Suprapubic skin (tissue), 4 donors: Measurements from ENCODE around the gene CRYBG3. TPM values are rescaled to one million over a fixed set of nuclear protein-coding genes. Genes with fewer than 3 reads are reported as not detected.

Source experiments
- DNase-seq, 2 donors: peaks; one replicate each; pipeline ENCODE4 v3.0.0-alpha.2; 2019; ENCODE audit warnings: low spot score in 2 of 2
- H3K27ac ChIP-seq: fragments of 200-600 bp; sonication (generic); one replicate; pipeline ENCODE4 v1.5.1; 2019
- H3K27me3 ChIP-seq: fragments of 200-600 bp; sonication (generic); one replicate; pipeline ENCODE4 v1.5.1; 2019
- H3K36me3 ChIP-seq: fragments of 200-600 bp; sonication (generic); one replicate; pipeline ENCODE4 v1.5.1; 2019
- H3K4me1 ChIP-seq: fragments of 200-600 bp; sonication (generic); one replicate; pipeline ENCODE4 v1.5.1; 2019
- H3K4me3 ChIP-seq: fragments of 200-600 bp; sonication (generic); one replicate; pipeline ENCODE4 v1.5.1; 2019; ENCODE audit warnings: mild to moderate bottlenecking
- H3K9me3 ChIP-seq: fragments of 200-600 bp; sonication (generic); one replicate; pipeline ENCODE4 v1.5.1; 2019
- EP300 ChIP-seq: sonication (generic); formaldehyde crosslinking; IDR thresholded peaks from one replicate; pipeline ENCODE4 v1.6.1; 2017; ENCODE audit warnings: antibody characterized with exemption
- POLR2A ChIP-seq, 2 donors: fragments of 450-650 bp; IDR thresholded peaks; one replicate each; pipeline ENCODE4 v1.6.1; 2017; ENCODE audit warnings: antibody characterized with exemption in 2 of 2, mild to moderate bottlenecking in 2 of 2, moderate library complexity in 2 of 2
- POLR2AphosphoS5 ChIP-seq, 3 donors: sonication (generic); formaldehyde crosslinking; IDR thresholded peaks; one replicate each; pipeline ENCODE4 v1.6.1; 2017; ENCODE audit warnings: antibody characterized with exemption in 3 of 3
- WGBS: methylation state at CpG from one replicate; pipeline ENCODE4 v1.1.5; 2018; 5-methylcytosine and 5-hydroxymethylcytosine counted together
- total RNA-seq, 4 donors: library from RNA; depleted of rRNA; stranded (reverse); fragments of >200 nt; gene quantifications; one replicate each; pipeline ENCODE4 v1.1.0, GENCODE V29; 2016
- TF ChIP-seq, protein P1 (sequence below), 2 donors: fragments of 200-600 bp in 1 of 2; fragments of 450-650 bp in 1 of 2; sonication (generic) in 1 of 2; IDR thresholded peaks; one replicate each; pipeline ENCODE4 v1.5.1; 2016 to 2019; ENCODE audit warnings: antibody characterized with exemption in 2 of 2, mild to moderate bottlenecking in 1 of 2, moderate library complexity in 1 of 2

CRYBG3 gene
- total RNA-seq, 4 donors from 2014 or later = 28.8 to 49.6 (median 33.3) TPM

DNA sequence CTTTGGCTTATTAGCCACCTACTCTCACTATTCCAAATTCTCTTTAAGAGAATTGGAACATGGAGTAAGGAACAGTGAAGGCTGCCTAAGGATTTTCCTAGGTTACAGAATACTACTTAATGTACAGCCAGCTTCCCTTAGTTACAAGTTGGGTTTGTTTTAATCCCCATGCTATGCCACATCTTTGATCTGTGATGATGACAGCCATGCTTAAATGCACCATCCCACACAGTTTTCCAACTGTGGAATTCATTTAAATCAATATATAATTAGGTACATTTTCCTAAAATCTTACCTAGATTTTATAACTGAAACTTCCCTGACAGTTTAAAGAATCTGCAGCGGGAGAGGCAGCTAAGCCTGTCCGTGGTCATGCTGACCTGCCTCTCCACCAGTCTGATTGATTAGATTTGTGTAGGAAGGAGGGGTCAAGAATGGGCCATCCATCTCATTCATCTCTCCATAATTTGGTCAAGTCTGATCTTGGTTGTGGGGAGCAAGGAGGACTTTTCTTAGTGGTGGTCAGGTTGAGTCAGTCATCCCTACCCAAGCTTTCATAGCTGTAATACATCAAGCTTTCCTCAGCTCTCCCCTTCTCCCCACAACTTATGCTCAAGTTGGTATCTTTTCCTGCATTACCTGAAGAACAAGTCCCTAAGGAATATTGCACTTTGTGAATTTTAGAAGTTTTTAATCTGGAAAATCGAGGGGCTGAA is 113.3 kb downstream of the CRYBG3 start:
- DNase-seq = no peak
- Histone ChIP-seq H3K36me3 (peaks cover 55% of the 10 kb centered on the region), H3K9me3 (no peaks in the 10 kb centered on the region), H3K27ac (no peak overlapping the region), H3K27me3 (no peaks in the 10 kb centered on the region), H3K4me1 (peaks cover 4% of the 10 kb centered on the region), H3K4me3 (no peak overlapping the region)
- TF ChIP-seq, protein P1, sequence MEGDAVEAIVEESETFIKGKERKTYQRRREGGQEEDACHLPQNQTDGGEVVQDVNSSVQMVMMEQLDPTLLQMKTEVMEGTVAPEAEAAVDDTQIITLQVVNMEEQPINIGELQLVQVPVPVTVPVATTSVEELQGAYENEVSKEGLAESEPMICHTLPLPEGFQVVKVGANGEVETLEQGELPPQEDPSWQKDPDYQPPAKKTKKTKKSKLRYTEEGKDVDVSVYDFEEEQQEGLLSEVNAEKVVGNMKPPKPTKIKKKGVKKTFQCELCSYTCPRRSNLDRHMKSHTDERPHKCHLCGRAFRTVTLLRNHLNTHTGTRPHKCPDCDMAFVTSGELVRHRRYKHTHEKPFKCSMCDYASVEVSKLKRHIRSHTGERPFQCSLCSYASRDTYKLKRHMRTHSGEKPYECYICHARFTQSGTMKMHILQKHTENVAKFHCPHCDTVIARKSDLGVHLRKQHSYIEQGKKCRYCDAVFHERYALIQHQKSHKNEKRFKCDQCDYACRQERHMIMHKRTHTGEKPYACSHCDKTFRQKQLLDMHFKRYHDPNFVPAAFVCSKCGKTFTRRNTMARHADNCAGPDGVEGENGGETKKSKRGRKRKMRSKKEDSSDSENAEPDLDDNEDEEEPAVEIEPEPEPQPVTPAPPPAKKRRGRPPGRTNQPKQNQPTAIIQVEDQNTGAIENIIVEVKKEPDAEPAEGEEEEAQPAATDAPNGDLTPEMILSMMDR (IDR thresholded peaks at IDR 0.05) = no peak
- TF ChIP-seq POLR2A (IDR thresholded peaks at IDR 0.05) (no peak), POLR2AphosphoS5 (IDR thresholded peaks at IDR 0.05) (no peak), EP300 (no peak)
- WGBS = 96% methylated on average over 3 of the region's 3 CpGs

DNA sequence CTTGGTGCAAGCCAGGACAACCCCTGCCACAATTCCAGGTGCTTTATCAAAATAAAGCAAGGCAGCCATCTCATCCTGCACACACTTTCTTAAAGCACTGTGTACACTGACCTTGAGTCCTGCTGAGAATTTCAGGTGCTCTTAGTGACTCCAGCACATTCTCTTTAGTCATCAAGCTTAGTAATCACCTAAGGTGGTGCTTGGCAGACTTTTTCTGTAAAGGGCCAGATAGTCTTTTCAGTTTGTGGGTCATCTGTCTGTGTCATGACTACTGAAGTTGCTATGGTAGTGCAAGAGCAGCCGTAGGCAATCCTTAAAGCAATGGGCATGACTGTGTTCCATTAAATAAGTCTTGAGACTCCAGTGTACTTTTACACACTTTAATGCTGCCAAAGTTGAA is 114.0 kb downstream of the CRYBG3 start:
- Histone ChIP-seq H3K4me3 (no peak overlapping the region), H3K9me3 (no peaks in the 10 kb centered on the region), H3K27ac (no peak overlapping the region), H3K4me1 (peaks cover 4% of the 10 kb centered on the region), H3K27me3 (no peaks in the 10 kb centered on the region), H3K36me3 (peaks cover 52% of the 10 kb centered on the region)
- WGBS = 90% methylated on average over 1 of the region's 1 CpG
- no peak for DNase-seq
- TF ChIP-seq, protein P1 (IDR thresholded peaks at IDR 0.05) = no peak
- TF ChIP-seq POLR2A (IDR thresholded peaks at IDR 0.05) = no peak
- TF ChIP-seq POLR2AphosphoS5 (IDR thresholded peaks at IDR 0.05) = no peak
- TF ChIP-seq EP300 = no peak

DNA sequence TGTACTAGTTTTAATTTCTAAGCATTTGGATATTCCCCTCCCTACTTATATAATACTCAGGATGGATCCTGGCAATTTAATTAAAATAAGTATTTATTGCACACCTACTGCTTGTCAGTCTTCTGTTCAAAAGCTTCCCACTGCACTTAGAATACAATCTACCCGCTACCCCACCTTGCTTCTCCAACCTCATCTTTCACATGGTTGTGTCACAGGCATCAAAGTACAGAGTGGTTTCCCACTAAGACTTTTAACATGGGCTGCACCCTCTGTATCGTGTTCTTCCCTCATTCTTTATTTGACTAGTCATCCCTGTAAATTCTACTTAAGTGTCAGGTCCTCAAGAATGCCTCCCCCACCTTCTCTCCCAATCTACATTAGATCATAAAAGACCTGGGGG is 115.4 kb downstream of the CRYBG3 start:
- H3K27me3 ChIP-seq = no peaks in the 10 kb centered on the region
- H3K9me3 ChIP-seq = no peaks in the 10 kb centered on the region
- H3K27ac ChIP-seq = no peak overlapping the region
- TF ChIP-seq EP300 = no peak
- no peak for TF ChIP-seq POLR2AphosphoS5 (IDR thresholded peaks at IDR 0.05)
- TF ChIP-seq, protein P1 (IDR thresholded peaks at IDR 0.05) = no peak
- TF ChIP-seq POLR2A (IDR thresholded peaks at IDR 0.05) = no peak
- peaks cover 59% of the 10 kb centered on the region for H3K36me3 ChIP-seq
- H3K4me3 ChIP-seq = no peak overlapping the region
- no peak for DNase-seq
- H3K4me1 ChIP-seq = peaks cover 3% of the 10 kb centered on the region
- WGBS = 90% methylated on average over 2 of the region's 2 CpGs

DNA sequence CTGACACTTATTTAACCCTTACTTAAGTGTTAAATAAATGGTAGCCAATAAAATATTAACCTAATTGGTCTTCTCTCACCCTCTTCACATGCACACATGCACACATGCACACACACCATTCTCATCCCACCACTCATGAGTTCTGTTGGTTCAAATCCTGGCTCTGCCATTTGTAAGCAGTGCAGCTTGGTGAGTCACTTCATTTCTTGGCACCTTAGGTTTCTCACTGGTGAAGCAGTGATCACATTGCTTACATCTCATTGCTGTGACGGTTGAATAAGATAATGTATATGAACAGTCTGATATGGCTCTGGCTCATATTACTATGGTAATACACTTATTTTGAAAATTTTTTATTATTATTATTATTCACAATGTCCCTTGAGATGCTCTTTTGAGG is 116.6 kb downstream of the CRYBG3 start:
- H3K27me3 ChIP-seq = no peaks in the 10 kb centered on the region
- peaks cover 65% of the 10 kb centered on the region for H3K36me3 ChIP-seq
- no peak for TF ChIP-seq EP300
- H3K9me3 ChIP-seq = no peaks in the 10 kb centered on the region
- H3K4me3 ChIP-seq = no peak overlapping the region
- H3K27ac ChIP-seq = no peak overlapping the region
- no peak for DNase-seq
- WGBS = 94% methylated on average over 1 of the region's 1 CpG
- H3K4me1 ChIP-seq = no peaks in the 10 kb centered on the region

DNA sequence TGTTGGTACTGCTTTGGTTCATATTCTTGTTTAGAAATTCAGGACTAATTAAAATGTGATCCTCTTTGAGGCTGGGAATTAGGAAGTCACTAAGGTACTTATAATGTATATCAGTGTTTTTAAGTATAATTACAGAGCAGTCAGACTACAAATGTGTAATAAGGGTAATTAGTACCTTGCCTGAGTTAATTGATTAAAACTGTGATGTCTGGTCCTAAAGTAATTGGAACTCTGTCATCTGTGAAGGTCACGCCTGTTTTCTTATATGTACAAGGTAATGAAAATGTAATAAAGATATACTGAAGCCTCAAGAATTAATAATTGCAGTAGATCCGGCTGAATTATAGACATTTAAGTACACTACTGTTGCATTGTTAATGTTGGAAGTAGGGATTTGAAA is 117.6 kb downstream of the CRYBG3 start:
- H3K36me3 ChIP-seq = peaks cover 65% of the 10 kb centered on the region
- no peak for TF ChIP-seq POLR2AphosphoS5 (IDR thresholded peaks at IDR 0.05)
- TF ChIP-seq, protein P1 (IDR thresholded peaks at IDR 0.05) = no peak
- no peak for TF ChIP-seq POLR2A (IDR thresholded peaks at IDR 0.05)
- no peak for TF ChIP-seq EP300
- H3K9me3 ChIP-seq = no peaks in the 10 kb centered on the region
- H3K4me3 ChIP-seq = no peak overlapping the region
- DNase-seq = no peak
- WGBS = 93% methylated on average over 2 of the region's 2 CpGs
- H3K27me3 ChIP-seq = no peaks in the 10 kb centered on the region
- no peak overlapping the region for H3K27ac ChIP-seq
- no peaks in the 10 kb centered on the region for H3K4me1 ChIP-seq

DNA sequence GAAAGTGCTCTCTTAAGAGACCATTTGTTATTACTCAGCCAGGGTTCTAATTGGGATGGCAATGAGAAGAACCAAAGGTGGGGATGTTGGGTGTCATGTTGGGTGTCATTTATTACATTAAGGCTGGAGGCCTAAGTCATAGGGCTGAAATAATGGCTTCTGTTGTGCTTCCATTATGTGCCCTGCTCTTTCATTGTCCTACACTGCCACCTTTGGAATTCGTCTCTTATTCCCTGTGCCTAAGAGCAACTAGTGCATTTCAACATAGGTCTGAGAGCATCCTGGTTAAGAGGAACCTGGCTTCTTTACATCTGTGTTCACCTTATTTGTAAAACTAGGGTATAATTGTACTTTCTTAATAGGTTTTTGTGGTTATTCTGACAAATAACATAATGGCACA is 118.2 kb downstream of the CRYBG3 start:
- 33% methylated on average over 1 of the region's 1 CpG for WGBS
- H3K4me1 ChIP-seq = no peaks in the 10 kb centered on the region
- H3K27ac ChIP-seq = no peak overlapping the region
- no peak for TF ChIP-seq EP300
- no peak for TF ChIP-seq POLR2AphosphoS5 (IDR thresholded peaks at IDR 0.05)
- TF ChIP-seq, protein P1 (IDR thresholded peaks at IDR 0.05) = no peak
- no peak for TF ChIP-seq POLR2A (IDR thresholded peaks at IDR 0.05)
- H3K4me3 ChIP-seq = no peak overlapping the region
- H3K36me3 ChIP-seq = peaks cover 67% of the 10 kb centered on the region
- no peaks in the 10 kb centered on the region for H3K9me3 ChIP-seq
- DNase-seq = no peak
- H3K27me3 ChIP-seq = no peaks in the 10 kb centered on the region
